Activated T-helper 17 cell treated with anti-CD3 and anti-CD28 coated beads, Interleukin-2, amount 50 U/mL, for 72 hours (primary cell): Measurements from ENCODE around the gene KIF1B. TPM values are rescaled to one million over a fixed set of nuclear protein-coding genes. Genes with fewer than 3 reads are reported as not detected.
"Not testable (repeated sequence)": the region's sequence is repeated elsewhere in the genome, so short reads cannot be mapped to it uniquely, and the experiment has no call there.

Source experiments
- ATAC-seq: fragments of 150-1000 bp; cut with Tn5 transposase; replicated peaks from 2 replicates; pipeline ENCODE4 v1.10.0; 2021; ENCODE audit warnings: mild to moderate bottlenecking, moderate library complexity
- H3K27ac Mint-ChIP-seq: one replicate; pipeline ENCODE4 v1.8.0; 2022; ENCODE audit warnings: mixed read lengths
- H3K27me3 Mint-ChIP-seq: one replicate; pipeline ENCODE4 v1.8.0; 2022; ENCODE audit warnings: mixed read lengths
- H3K36me3 Mint-ChIP-seq: one replicate; pipeline ENCODE4 v1.8.0; 2022; ENCODE audit warnings: low read depth, mild to moderate bottlenecking, mixed read lengths
- H3K4me1 Mint-ChIP-seq: one replicate; pipeline ENCODE4 v1.8.0; 2022; ENCODE audit warnings: mixed read lengths
- H3K4me3 Mint-ChIP-seq: one replicate; pipeline ENCODE4 v1.8.0; 2022; ENCODE audit warnings: mild to moderate bottlenecking, mixed read lengths
- H3K9me3 Mint-ChIP-seq: one replicate; pipeline ENCODE4 v1.8.0; 2022; ENCODE audit warnings: mixed read lengths
- total RNA-seq, 2 donors: library from RNA; stranded (reverse); gene quantifications; one replicate each; pipeline ENCODE4 v1.2.3, GENCODE V29; 2022

The KIF1B gene
- total RNA-seq, 2 donors from 2014 or later: 13.5 to 17.0 TPM

- H3K4me1 Mint-ChIP-seq: peaks cover 8% of the 10 kb centered on the region
Measured at GRCh38 chr1:10237157-10237539, 26.8 kb downstream of the KIF1B start.

GRCh38 chr1:10242135-10242534, 31.8 kb downstream of the KIF1B start:
- ATAC-seq: no peak

More at GRCh38 chr1:10237157-10237539, 26.8 kb downstream of the KIF1B start:
- no peaks in the 10 kb centered on the region for H3K27me3 Mint-ChIP-seq
- no peaks in the 10 kb centered on the region for H3K9me3 Mint-ChIP-seq
- H3K27ac Mint-ChIP-seq: no peak overlapping the region
- no peak overlapping the region for H3K4me3 Mint-ChIP-seq
- no peaks in the 10 kb centered on the region for H3K36me3 Mint-ChIP-seq
- no peak for ATAC-seq

DNA sequence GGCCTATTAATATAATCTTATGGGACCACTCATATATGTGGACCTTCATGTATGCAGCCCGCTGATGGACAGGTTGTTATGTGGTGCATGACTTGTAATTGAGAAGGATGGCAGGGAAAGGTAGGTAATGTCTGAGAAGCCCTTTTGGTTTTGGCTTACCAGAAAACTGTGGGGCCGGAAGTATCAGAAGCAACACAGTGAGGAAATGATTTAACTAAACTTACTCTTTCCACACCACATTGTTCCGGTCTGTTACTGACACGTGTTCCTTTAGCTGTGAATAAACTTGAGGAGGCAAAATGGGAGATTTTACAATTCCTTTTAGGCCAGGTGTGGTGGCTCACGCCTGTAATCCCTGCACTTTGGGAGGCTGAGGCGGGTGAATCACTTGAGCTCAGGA, 32.4 kb downstream of the KIF1B start:
- H3K4me3 Mint-ChIP-seq: no peak overlapping the region
- H3K27me3 Mint-ChIP-seq: no peaks in the 10 kb centered on the region
- peak; percentile 63 for ATAC-seq
- no peaks in the 10 kb centered on the region for H3K9me3 Mint-ChIP-seq
- peaks cover 4% of the 10 kb centered on the region for H3K4me1 Mint-ChIP-seq
- H3K27ac Mint-ChIP-seq: peak overlapping the region; percentile 73
- H3K36me3 Mint-ChIP-seq: no peaks in the 10 kb centered on the region

More at GRCh38 chr1:10242135-10242534, 31.8 kb downstream of the KIF1B start:
- Mint-ChIP-seq H3K27me3 (no peaks in the 10 kb centered on the region), H3K36me3 (no peaks in the 10 kb centered on the region), H3K4me1 (peaks cover 4% of the 10 kb centered on the region), H3K27ac (no peak overlapping the region), H3K4me3 (no peak overlapping the region), H3K9me3 (no peaks in the 10 kb centered on the region)

- H3K27ac Mint-ChIP-seq: no peak overlapping the region
- no peak overlapping the region for H3K4me3 Mint-ChIP-seq
- H3K4me1 Mint-ChIP-seq: peaks cover 4% of the 10 kb centered on the region
- H3K9me3 Mint-ChIP-seq: no peaks in the 10 kb centered on the region
- no peaks in the 10 kb centered on the region for H3K27me3 Mint-ChIP-seq
- no peaks in the 10 kb centered on the region for H3K36me3 Mint-ChIP-seq
- no peak for ATAC-seq
Measured at GRCh38 chr1:10245674-10246073, 35.3 kb downstream of the KIF1B start.

DNA sequence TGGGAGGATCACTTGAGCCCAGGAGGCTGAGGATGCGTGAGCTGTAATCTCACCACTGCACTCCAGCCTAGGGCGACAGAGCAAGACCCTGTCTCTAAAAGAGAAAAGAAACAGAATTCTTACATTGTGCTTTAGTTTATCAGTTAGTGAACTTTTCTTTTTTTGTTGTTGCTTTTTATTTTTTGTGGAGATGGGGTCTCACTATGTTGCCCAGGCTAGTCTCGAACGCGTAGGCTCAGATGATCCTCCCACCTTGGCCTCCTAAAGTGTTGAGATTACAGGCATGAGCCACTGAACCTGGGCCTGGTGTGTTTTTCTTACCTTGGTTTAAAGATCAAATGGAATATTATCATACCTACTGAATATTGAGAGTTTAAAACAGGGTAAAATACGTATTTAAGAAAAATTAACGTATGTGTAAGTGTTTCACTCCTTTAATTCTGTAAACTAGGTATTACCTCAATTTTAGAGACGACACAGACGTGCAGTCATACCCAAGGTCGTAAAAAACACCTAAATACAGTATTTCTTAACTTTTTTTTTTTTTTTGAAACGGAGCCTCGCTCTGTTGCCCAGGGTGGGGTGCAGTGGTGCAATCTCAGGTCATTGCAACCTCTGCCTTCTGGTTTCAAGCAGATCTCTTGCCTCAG, 39.6 kb downstream of the KIF1B start:
- H3K36me3 Mint-ChIP-seq: no peaks in the 10 kb centered on the region
- H3K27me3 Mint-ChIP-seq: no peaks in the 10 kb centered on the region
- H3K9me3 Mint-ChIP-seq: no peaks in the 10 kb centered on the region
- no peak for ATAC-seq
- no peak overlapping the region for H3K4me3 Mint-ChIP-seq
- no peaks in the 10 kb centered on the region for H3K4me1 Mint-ChIP-seq
- no peak overlapping the region for H3K27ac Mint-ChIP-seq

DNA sequence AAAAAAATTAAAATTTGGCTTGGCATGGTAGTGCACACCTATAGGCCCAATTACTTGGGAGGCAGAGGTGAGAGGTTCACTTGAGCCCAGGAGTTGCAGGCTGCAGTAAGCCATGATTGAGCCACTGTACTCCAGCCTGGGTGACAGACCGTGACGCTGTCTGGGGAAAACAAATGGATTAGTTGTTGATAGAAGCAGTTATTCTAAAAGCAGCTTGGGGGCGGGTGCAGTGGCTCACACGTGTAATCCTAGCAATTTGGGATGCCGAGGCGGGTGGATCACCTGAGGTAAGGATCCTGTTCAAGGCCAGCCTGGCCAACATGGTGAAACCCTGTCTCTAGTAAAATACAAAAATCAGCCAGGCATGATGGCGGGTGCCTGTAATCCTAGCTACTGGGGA, 40.3 kb downstream of the KIF1B start:
- Mint-ChIP-seq H3K9me3 (no peaks in the 10 kb centered on the region), H3K4me3 (no peak overlapping the region), H3K36me3 (no peaks in the 10 kb centered on the region)

DNA sequence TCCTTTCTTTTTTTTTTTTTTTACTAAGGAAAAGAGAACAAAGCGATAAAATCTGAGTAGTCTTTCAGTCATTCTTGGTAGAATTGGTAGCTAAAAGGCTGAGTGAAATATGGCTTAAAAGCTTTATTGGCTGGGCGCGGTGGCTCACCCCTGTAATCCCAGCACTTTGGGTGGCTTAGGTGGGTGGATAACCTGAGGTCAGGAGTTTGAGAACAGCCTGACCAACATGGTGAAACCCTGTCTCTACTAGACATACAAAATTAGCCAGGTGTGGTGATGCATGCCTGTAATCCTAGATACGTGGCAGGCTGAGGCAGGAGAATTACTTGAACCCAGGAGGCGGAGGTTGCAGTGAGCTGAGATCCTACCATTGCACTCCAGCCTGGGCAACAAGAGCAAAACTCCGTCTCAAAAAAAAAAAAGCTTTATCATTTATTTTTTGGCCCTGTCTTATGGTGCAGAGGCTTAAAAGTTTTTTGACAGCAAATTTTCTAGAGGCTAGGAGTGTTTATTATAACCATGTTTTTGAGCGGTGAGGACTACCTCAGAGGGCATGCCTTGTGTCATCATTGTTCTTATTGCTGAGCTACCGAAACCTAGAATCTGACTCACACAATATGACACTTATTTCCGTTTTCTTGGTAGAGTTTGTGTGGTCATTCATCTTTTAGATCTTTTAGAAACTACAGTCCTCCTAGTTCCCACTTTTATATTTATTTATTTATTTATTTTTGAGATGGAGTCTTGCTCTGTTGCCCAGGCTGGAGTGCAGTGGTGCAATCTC, 41.1 kb downstream of the KIF1B start:
- not testable (repeated sequence) for H3K4me3 Mint-ChIP-seq, H3K27me3 Mint-ChIP-seq, H3K27ac Mint-ChIP-seq, H3K4me1 Mint-ChIP-seq, H3K36me3 Mint-ChIP-seq, H3K9me3 Mint-ChIP-seq
- peak; percentile 99 for ATAC-seq

More for the DNA sequence above, 40.3 kb downstream of the KIF1B start:
- Mint-ChIP-seq H3K27ac (no peak overlapping the region), H3K27me3 (no peaks in the 10 kb centered on the region), H3K4me1 (no peaks in the 10 kb centered on the region)
- no peak for ATAC-seq

DNA sequence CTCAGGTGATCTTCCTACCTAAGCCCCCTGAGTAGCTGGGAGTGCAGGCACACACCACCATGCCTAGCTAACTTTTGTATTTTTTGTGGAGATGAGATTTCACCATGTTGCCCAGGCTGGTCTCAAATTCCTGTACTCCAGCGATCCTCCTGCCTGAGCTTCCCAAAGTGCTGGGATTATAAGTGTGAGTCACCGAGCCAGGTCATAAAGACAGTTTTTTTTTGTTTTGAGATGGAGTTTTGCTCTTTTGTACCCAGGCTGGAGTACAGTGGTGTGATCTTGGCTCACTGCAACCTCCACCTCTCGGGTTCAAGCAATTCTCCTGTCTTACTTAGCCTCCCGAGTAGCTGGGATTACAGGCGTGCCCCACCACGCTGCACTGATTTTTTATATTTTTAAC, 42.1 kb downstream of the KIF1B start:
- no peak overlapping the region for H3K27ac Mint-ChIP-seq
- no peak overlapping the region for H3K4me3 Mint-ChIP-seq
- no peaks in the 10 kb centered on the region for H3K4me1 Mint-ChIP-seq

DNA sequence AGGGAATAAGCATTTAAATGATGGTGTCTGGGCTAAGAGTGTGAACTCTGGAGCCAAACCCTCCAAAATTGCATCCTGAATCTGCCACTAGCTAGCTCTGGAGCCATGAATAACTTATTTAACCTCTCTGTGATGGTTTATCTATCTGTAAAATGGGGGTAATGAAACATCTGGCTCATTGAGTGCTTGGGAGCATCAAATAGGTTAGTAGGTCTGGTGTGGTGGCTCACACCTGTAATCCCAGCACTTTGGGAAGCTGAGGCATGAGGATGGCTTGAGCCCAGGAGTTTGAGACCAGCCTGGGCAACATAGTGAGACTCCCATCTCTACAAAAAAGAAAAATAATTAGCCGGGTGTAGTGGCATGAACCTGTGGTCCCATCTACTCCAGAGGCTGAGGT, 42.8 kb downstream of the KIF1B start:
- H3K36me3 Mint-ChIP-seq: peaks cover 22% of the 10 kb centered on the region
- no peak for ATAC-seq
- H3K4me1 Mint-ChIP-seq: no peaks in the 10 kb centered on the region
- no peaks in the 10 kb centered on the region for H3K9me3 Mint-ChIP-seq
- H3K27ac Mint-ChIP-seq: peak overlapping the region; percentile 64
- no peak overlapping the region for H3K4me3 Mint-ChIP-seq
- H3K27me3 Mint-ChIP-seq: no peaks in the 10 kb centered on the region

More for the DNA sequence above, 42.1 kb downstream of the KIF1B start:
- Mint-ChIP-seq H3K36me3 (peaks cover 17% of the 10 kb centered on the region), H3K9me3 (no peaks in the 10 kb centered on the region), H3K27me3 (no peaks in the 10 kb centered on the region)
- ATAC-seq: no peak

- no peak overlapping the region for H3K4me3 Mint-ChIP-seq
- H3K9me3 Mint-ChIP-seq: no peaks in the 10 kb centered on the region
- ATAC-seq: no peak
- peaks cover 28% of the 10 kb centered on the region for H3K36me3 Mint-ChIP-seq
- H3K27me3 Mint-ChIP-seq: no peaks in the 10 kb centered on the region
- no peaks in the 10 kb centered on the region for H3K4me1 Mint-ChIP-seq
- peak overlapping the region; percentile 64 for H3K27ac Mint-ChIP-seq
Measured at GRCh38 chr1:10253755-10254154, 43.4 kb downstream of the KIF1B start.

GRCh38 chr1:10257851-10258250, 47.5 kb downstream of the KIF1B start:
- Mint-ChIP-seq H3K9me3 (no peaks in the 10 kb centered on the region), H3K4me3 (no peak overlapping the region), H3K36me3 (peaks cover 47% of the 10 kb centered on the region), H3K27me3 (no peaks in the 10 kb centered on the region), H3K27ac (no peak overlapping the region), H3K4me1 (no peaks in the 10 kb centered on the region)
- no peak for ATAC-seq

DNA sequence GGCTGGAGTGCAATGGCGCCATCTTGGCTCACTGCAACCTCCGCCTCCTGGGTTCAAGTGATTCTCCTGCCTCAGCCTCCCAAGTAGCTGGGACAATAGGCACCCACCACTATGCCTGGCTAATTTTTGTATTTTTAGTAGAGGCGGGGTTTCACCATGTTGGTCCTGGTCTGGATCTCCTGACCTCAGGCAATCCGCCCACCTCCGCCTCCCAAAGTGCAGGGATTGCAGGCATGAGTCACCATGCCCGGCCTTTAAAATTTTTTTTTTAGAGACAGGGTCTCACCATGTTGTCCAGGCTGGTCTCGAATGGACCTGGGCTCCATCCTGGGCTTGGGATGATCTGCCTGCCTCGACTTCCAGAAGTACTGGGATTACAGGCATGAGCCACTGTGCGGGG, 49.2 kb downstream of the KIF1B start:
- not testable (repeated sequence) for H3K4me3 Mint-ChIP-seq, H3K4me1 Mint-ChIP-seq, H3K9me3 Mint-ChIP-seq, H3K27me3 Mint-ChIP-seq, ATAC-seq, H3K27ac Mint-ChIP-seq
- peaks cover 63% of the 10 kb centered on the region for H3K36me3 Mint-ChIP-seq

DNA sequence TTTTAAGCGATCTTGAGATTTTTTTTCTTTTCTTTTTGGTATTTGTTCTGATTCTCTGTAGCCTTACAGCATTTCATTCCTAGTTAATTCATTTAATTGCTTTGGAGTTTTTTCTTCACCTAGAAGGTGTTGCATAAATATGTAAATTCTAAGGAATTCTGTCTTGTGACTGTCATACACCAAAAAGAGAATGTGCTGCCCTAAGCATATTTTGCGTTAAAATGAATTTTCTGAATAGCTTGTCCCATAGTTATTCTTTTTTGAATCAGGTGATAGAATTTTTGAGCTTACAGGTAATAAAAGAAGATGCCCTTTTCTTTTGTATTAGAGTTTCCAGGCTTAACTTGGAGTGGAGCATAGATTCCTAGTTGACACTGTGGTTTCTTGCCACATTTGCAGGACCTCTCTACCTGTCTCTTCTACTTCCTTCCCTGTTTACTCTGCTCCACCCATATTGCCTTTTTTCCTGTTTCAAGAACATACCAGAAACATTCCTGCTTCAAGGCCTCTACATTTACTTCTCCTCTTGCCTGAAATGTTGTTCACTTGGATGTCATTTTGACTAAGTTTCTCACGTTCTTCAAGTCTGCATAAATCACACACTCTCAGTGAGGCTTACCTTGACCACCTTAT, 53.2 kb downstream of the KIF1B start:
- Mint-ChIP-seq H3K36me3 (peaks cover 49% of the 10 kb centered on the region), H3K27me3 (no peaks in the 10 kb centered on the region), H3K9me3 (no peaks in the 10 kb centered on the region), H3K27ac (no peak overlapping the region), H3K4me3 (no peak overlapping the region), H3K4me1 (peaks cover 4% of the 10 kb centered on the region)
- no peak for ATAC-seq

DNA sequence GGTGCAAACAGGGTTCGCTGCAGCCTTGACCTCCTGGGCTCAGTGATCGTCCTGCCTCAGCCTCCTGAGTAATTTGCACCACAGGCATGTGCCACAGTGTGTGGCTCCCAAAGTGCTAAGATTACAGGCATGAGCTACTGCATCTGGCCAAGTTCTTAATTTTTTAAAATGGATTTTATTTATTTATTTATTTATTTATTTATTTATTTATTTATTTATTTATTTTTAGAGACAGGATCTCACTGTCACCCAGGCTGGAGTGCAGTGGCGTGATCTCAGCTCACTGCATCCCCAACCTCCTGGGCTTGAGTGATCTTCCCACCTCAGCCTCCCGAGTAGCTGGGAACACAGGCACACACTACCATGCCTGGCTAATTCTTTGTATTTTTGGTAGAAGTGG, 54.7 kb downstream of the KIF1B start:
- no peak overlapping the region for H3K27ac Mint-ChIP-seq
- no peaks in the 10 kb centered on the region for H3K9me3 Mint-ChIP-seq

DNA sequence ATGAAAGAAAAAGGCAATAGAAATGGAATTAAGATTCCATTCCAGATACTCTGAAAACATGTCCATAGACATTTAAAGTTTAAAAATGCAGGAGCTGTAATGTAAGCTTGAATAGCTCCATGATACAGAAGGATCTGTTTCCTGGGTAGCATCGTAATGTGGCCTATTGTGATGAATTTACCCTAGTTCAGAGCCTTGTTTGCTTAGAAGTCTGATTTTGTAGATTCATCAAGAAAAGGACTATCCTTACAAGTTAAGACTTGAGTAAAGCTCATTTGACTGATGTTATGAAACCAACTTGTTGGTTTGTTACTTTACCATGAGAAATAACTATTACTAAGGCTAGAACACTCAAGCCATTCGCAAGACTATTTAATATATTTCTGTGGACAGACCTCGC, 55.5 kb downstream of the KIF1B start:
- H3K27me3 Mint-ChIP-seq: no peaks in the 10 kb centered on the region
- no peak overlapping the region for H3K4me3 Mint-ChIP-seq
- ATAC-seq: no peak
- peaks cover 4% of the 10 kb centered on the region for H3K4me1 Mint-ChIP-seq
- H3K9me3 Mint-ChIP-seq: no peaks in the 10 kb centered on the region
- no peak overlapping the region for H3K27ac Mint-ChIP-seq
- peaks cover 50% of the 10 kb centered on the region for H3K36me3 Mint-ChIP-seq

More for the DNA sequence above, 54.7 kb downstream of the KIF1B start:
- Mint-ChIP-seq H3K4me1 (peaks cover 4% of the 10 kb centered on the region), H3K4me3 (no peak overlapping the region), H3K27me3 (no peaks in the 10 kb centered on the region), H3K36me3 (peaks cover 50% of the 10 kb centered on the region)
- ATAC-seq: no peak
